GM20000 (cell line): ENCODE measurements around the gene KIAA2012.

Source experiments
- DNase-seq: peaks from one replicate; pipeline ENCODE4 v3.0.0; 2012; ENCODE audit warnings: low spot score
- TF ChIP-seq, protein P1 (sequence below): IDR thresholded peaks from 2 replicates; pipeline ENCODE4 v1.5.1; 2012; ENCODE audit warnings: mild to moderate bottlenecking, control low read depth; ENCODE audit errors: extremely low read depth, missing control alignments

The KIAA2012 gene

DNA sequence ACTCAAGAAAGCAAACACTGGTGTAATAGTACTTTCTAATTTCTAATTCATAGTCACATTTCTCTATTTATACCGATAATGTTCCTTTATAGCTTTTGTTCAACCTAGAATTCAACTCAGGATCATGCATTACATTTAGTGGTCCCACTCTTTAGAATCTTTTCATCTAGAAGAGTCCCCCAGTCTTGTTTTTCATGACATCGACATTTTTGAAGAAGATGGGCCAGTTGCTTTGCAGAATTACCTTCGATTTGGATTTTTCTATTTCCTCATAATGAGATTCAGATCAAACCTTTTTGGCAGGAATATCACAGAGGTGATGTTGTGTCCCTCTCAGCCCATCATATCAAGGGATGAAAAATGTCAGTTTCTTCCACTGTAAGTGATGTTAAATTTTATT lies 35.3 kb downstream of the KIAA2012 start:
- TF ChIP-seq, protein P1, sequence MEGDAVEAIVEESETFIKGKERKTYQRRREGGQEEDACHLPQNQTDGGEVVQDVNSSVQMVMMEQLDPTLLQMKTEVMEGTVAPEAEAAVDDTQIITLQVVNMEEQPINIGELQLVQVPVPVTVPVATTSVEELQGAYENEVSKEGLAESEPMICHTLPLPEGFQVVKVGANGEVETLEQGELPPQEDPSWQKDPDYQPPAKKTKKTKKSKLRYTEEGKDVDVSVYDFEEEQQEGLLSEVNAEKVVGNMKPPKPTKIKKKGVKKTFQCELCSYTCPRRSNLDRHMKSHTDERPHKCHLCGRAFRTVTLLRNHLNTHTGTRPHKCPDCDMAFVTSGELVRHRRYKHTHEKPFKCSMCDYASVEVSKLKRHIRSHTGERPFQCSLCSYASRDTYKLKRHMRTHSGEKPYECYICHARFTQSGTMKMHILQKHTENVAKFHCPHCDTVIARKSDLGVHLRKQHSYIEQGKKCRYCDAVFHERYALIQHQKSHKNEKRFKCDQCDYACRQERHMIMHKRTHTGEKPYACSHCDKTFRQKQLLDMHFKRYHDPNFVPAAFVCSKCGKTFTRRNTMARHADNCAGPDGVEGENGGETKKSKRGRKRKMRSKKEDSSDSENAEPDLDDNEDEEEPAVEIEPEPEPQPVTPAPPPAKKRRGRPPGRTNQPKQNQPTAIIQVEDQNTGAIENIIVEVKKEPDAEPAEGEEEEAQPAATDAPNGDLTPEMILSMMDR, result no peak
- DNase-seq, result no peak

DNA sequence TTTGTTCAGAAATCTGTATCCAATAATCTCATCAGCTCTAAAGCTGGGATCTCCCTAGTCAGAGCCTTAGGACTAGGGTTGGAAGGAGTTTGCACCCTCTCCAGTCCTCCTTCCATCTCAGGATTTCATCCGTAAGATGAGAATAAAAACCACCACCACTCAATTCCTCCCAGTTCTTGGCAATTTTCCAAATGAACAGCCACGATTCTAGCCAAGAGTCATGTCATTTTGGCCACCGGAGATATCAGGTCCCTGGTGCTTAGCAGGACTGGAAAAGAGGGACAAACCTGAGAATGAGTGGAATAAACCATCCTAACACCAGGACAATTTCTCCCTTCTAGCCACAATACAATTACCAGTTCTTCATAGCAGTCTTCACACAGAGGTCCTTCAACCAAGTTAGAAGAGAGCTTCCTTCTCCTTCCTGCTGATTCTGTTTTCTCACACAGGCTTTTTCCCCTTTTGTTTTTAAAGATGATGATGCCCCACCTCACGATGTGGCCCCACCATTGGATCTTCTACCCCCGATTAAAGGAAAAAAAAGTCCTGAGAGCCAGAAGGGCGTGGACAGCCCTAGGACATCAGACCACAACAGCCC lies 36.2 kb downstream of the KIAA2012 start:
- DNase-seq, result no peak
- TF ChIP-seq, protein P1, result no peak

DNA sequence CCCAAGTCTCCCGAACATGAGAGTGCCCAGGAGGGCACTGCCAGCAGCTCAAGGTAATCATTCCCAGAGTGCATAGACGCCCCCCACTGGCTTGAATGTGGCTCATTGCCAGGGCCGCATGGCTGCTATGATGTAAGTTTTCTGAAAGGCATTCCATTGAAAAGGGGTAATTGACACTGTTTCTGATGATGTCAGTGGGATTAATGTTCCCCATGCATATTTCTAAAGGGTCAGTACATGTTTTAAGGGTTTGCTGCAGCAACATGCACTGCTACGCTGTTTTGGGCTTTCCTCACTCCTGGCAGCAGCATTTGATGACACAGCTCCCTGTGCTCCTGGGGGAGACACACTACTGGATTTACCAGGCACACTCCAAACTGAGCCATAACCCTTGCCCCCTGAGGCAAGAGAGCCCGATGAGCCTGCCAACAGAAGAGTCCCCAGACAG lies 36.7 kb downstream of the KIAA2012 start:
- no peak for DNase-seq
- TF ChIP-seq, protein P1, result no peak

DNA sequence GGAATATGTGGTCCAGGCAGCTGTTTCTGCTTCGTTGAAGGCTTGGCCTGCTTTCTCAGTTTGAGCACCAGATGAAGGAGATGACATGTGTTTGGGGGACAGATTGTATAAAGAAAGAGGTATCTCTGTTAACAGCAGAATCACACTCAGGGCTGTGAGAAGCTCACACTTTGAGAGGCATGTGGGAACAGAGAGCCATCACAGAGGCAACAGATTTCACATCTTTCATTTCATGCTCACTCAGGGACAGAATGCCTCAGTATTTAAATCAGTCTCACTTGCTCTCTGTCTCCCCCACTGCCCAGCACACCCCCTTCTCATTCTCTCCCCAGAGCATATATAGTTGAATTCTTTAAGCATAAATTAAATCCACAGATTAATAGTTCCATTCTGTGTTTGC lies 37.4 kb downstream of the KIAA2012 start:
- TF ChIP-seq, protein P1, result no peak
- DNase-seq, result no peak

DNA sequence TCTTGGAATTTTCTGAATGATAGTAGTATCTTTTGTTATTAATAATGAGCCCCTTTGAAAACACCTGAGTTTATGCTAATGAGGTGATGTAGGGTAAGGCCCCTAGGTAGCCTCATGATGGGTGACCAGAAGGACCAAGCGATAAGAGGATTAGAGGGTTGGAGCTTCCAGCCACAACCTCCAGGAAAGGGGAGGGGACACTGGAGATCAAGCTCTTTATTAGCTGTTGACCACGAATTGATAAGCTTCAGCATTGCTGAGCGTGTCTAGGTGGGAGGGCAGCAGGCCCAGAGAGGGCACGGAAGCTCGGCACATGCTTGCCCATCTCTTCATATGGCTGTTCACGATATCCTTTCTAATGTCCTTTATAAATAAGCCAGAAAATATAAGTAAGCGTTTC lies 39.0 kb downstream of the KIAA2012 start:
- TF ChIP-seq, protein P1, result no peak
- no peak for DNase-seq

DNA sequence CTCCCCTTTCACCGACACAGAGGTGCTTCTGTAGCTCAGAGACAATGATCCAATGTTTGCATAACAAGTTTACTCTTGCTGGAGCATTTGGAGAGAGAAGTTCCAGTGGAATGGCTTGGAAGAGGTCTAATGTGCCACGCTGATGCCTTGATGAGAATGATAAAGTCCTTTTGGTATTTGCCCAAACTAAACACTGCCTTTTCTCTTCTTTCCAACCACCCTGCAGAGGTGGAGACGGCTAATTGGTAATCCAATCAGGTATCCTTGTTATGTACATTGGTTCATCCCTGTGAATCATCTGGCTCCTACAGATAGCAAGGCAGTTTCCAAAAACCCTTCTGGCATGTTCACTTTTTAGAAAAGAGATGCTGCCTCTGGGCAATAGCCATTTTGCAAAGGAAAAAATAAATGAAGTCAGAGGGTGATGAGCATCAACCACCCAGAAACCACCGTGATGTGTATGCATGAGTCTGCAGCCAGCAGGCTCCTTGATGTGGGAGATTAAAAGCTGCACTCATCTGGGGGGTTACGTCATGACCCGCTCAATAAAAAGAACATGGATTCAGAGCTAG lies 40.6 kb downstream of the KIAA2012 start:
- TF ChIP-seq, protein P1, result no peak
- no peak for DNase-seq

DNA sequence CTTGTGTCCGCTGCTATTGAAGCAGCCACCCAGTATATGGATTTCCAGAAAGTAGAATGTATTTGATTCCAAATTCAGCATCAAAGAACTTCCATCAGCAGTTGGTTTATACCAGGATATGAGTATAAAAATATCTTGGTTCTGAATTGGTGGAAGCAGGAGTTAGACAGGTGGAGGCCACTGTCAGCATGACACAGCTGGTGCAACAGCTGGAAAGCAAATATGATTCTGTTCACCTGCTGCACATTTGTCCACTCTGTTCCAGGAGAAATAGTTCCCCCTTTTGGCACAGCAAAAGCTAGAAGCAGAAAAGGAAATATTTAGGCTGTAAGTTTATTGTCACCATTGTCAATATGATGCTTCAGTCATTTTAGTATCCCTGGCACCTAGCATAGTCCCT lies 41.2 kb downstream of the KIAA2012 start:
- DNase-seq, result no peak
- TF ChIP-seq, protein P1, result no peak
